ENCODE results near the gene PDGFA.

Gene PDGFA

GRCh38 chr7:534075-534474 is 14.4 kb upstream of the PDGFA start:
- no peak for DNase-seq

DNA sequence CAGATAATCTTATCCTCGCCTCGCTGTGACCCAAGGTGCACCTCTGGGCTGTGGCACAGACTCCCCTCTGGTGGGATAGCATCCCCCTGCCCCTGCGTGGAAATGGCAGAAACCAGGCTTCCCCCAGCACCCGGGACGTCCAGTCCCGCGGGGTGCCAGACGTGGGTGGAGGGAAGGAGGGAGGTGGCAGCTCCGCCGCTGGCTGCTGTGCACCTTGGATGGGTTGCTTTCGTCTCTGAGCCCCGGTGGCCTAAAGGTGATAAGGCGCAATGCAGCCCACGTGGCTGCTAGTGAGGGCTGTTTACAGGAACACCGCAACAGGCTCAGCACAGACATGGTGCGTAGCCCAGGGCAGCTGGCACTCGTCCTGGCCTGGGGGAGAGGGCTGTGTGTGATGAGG is 13.6 kb upstream of the PDGFA start:
- DNase-seq, result no peak

DNA sequence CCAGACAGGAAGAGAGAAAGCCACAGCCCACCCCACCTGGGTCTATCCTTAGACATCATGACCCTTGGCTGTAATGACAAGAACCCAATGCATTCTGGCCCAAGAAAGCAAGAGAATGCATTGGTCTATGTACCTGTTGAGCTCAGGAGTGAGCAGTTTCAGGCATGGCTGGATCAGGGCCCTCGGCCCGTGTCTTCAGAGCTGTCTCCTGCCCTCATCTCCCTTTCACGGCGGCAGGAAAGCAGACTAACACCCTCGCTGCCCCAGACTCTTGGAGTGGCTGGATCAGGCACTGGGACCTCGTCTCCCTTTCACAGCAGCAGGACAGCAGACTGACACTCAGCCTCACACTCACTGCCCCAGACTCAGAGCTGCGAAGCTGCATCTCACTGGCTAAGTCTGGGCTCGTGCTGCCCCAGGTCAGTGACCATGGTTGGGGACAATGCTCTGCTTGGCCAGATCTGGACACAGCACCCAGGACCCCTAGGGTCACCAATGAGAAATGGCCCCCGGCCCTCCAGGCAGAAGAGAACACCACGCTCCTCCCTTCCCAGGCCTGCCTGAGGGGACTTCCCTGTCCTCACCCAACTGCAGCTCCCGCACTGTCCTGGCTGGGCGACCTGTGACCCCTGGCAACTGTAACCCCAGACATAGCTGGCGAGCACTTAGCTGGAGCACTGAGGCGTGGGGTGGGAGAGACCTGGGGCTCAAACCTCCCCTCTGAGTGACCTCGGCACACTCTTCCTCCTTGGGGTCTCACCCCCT is 12.9 kb upstream of the PDGFA start:
- DNase-seq, result no peak

- no peak for DNase-seq
These were observed 12.1 kb upstream of the PDGFA start for GRCh38 chr7:531777-532176.

DNA sequence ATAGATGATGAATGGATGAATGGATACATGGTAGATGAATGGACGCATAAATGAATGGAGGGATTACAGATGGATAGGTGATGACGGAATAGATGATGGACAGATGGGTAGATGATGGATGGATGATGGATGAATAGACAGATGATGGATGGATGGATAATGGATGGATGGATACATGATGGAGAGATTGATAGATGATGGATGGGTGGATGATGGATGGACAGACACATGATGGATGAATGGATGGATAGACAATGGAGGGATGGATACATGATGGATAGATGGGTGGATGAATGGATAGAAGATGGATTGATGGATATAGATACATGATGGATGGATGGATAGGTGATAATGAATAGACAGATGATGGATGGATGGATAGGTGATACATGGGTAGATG is 8.8 kb upstream of the PDGFA start:
- DNase-seq, result no peak

- DNase-seq, result no peak
These were observed 8.1 kb upstream of the PDGFA start for GRCh38 chr7:527723-528122.

DNA sequence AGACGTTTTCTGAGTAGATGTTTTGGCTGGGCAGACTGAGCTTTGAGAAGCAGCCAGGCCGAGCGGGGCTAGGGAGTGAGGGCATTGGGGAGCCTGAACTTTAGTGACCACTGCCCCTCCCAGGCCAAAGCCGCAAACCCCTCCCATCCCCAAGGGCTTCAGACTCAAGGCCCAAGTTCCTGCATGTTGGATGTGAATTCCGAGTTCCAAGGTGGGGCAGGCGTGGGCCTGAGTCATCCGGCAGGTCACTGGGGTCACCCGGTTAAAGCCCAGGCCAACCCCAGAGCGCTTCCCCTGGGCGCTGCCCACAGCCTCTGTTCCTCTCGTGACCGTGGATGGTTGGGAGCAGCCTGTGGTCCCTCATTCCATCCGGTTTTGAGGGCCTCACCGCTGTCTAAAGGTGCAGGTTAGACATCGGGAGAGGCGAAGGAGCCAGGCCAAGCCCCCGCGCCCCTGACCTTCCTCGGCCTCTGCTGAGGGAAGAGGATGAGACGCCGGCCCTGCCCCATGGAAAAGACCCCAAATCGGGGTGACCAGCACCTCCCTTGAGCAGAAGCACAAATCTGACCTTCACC is 6.9 kb upstream of the PDGFA start:
- no peak for DNase-seq

DNA sequence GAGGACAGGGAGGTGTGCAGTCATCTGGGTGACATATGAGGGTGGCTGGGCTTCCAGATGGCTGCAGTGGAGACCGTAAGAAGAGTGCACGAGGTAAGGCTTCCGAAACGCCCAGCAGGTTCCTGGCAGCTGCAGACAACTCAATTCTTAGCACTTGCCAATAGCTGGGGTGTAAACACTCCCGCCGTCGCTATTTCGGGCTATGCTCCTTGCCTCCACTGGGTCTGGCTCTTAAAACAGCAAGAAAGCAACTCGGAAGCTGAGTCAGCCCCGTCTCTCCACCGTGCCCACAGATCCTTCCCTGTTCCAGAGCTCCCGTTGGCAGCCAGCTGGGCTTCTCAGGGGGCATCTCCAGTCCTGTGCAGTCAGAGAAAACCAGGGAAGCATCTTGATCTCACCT is 6.1 kb upstream of the PDGFA start:
- no peak for DNase-seq

DNA sequence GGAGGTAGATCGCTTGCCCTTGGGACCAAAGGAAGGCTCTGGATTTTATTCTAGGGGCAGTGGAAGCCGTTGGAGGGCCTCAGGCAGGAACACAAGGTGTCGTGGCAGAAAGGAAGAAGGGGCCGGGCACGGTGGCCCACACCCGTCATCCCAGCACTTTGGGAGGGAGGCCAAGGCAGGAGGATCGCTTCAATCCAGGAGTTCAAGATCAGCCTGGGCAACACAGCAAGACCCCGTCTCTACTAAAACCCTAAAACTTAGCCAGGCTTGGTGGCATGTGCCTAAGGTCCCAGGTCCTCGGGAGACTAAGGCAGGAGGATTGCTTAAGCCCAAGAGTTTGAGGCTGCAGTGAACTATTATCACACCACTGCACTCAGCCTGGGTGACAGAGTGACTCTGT is 5.2 kb upstream of the PDGFA start:
- no peak for DNase-seq

DNA sequence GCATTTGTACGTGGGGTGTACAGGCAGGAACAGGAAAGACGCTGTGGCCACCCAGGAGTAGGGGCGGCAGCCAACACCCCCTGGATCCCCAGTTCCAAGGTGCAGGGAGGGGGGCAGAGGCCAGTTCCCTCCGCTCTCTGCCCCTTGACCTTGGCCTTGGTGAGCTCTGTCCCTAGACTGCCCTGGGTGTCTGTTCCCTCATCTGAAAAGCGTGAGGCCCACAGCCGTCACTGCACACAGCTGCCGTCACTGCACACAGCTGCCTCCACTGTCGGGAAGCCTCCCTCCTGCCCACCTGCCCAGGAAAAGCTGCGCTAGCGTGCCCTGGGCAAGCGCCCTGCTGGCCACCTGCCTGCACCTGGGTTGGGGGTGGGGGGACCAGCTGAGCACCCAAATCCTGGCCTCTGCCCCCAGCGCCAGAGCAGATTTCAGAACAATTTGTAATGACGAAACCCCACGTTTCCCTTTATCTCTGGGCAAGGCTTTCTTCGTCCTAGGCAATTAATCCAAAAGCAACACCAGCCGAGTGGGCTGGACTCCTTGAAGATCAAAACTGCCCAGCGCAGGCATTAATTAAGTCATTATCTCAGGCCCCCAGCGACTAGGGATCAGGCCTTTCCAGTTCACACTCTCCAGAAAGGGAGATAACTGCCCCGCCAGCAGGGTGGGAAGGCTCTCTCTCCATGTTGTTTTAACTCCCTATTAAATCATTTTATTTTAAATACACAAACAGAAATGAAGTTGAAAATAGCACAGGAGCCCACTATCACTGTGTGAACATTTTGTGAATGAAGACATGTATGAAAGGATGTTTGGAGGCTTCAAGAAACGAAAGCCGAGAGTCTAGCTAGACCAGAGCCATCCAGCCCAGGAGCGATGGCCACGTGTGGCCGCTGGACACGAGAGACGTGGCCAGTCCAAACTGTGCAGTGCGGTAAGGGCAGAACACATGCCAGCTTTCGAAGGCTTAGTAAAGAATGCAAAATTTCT is 4.0 kb upstream of the PDGFA start:
- DNase-seq, result no peak

DNA sequence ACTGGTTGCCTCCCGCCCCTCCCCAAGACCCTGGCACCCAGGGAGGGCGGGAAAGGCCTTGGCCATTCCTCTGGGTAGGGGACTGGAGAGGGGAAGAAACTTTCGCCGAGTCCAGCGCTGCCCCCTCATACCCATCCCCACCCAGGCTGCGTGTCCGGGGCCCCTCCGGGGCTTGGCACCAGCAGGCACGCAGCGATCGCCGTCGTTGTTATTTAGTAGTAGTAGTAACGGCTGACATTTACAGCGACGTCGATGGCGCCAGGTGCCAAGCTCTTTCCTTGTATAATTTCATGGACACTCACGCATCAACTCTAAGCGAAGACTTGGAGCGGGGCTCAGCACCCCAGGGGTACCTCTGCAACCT is 3.3 kb upstream of the PDGFA start:
- DNase-seq, result no peak

- peak; percentile 51 for DNase-seq
These were observed 2.7 kb upstream of the PDGFA start for GRCh38 chr7:522071-522950.

DNA sequence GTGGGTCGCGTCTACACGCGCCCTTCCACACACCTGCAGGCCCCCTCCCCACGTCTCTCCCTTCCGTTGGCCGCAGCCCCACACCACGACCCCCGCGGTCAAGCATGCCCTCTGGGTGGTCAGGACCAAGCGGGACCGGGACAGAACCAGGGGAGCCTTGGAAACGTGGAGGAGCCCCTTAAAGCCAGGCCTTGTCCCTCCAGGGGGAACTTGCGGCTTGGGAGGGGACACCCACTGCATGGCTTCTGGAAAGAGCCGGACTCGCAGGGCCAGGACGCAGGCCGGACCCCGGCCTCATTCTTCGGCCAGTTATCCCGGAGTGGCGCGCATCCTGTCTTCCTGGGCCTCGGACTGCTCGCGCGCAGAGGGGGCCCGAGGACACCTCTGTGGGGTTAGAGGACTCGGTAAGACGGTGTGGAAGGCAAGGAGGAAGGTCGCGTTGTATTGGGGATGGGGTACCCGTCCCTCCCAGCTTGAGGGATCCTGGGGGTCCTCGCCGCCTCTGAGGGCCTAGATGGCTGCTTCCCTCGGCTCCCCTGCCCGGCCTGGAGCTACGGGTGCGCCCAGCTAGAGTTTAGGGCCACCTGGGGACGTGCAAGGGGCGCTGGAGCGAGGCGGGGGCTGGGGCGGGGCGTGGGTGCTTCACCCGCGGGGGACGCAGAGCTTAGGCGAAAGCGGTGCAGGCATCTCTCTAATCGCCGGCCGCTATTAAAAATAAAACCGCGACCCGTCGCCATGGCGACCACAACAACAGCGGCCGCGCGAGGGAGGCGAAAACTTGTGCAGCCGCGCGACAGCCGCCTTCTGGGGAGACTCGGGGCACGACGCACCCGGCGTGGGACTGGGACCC is 1.8 kb upstream of the PDGFA start:
- peak; percentile 41 for DNase-seq

GRCh38 chr7:520503-521161 is 986 bp upstream of the PDGFA start:
- peak; percentile 26 for DNase-seq

DNA sequence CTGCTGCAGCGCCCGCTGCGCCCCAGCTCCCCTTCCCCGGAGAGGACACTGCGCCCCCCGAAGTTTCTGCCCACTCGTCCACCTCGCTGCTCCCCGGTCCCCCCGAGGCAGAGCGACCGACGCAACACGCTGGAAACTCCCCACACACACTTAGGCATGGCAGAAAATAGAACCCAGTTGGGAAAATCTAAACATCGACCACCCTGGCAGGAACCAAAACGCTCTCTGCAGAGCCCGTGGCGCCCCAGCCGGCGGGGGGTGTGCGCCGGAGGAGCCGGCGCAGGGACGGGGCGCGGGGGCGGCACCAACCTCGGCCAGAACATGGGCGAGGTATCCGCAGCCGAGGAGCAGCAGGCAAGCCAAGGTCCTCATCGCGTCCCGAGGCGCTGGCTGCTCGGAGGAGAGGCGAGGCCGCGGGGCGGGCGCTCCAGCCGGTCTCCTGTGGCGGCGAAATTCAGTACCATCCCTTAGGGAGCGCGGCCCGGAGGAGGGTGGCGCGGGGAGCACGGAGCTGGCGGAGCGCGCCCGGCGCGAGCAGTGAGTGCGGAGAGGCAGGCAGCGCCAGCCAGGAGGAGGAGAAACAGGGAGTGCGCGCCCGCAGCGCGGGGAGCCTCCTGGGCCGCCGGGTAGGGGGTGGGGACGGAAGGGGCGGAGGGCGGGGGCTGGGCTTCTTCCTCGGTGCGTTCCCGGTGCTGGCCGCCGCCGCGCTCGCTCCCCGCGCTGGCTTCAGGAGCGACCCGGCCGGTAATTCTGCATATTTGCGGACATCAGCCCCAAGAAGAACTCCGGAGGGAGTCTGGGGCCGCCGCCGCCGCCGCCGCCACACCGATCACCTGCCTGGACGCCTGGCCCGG is 789 bp downstream of the PDGFA start:
- DNase-seq, result peak; percentile 77

DNA sequence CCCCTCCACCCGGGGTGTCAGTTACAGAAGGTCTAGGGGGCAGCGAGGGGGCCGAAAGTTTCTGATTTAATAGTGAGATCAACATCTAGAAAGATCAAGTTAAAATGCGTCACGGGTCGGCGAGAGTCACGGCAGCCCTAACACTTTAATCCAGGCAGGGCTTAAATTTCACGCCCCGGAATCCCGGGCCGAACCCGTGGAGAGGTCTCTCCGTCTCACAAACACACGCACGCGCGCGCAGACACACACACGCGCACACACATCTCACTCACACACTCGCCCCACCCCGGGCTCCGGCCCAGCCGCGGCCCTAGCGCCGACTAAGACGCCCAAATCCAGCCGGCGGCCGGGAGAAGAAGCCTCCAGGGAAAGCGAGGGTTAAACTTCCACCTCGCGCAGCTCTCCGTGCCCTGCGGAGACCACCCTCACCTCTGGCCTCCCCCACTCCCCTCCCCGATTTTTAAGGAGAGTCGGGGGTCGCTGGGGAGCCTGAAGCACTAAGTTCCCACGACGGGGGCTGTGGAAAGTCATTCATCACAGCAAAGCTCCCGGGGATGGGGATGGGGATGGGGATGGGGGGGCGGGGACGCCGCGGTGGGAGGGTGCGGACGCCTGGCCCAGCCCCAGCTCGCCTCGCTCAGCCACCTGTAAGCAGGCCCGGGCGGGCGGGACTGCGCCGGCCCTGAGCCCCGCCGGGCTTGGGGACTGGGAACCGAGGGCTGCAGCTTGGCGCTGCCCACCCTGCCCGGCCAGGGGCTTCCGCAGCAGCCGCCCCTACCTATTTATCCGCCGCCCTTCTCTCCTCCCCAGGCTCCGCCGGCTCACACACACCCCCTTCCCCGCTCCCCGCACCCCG is 1.6 kb downstream of the PDGFA start:
- peak; percentile 39 for DNase-seq

DNA sequence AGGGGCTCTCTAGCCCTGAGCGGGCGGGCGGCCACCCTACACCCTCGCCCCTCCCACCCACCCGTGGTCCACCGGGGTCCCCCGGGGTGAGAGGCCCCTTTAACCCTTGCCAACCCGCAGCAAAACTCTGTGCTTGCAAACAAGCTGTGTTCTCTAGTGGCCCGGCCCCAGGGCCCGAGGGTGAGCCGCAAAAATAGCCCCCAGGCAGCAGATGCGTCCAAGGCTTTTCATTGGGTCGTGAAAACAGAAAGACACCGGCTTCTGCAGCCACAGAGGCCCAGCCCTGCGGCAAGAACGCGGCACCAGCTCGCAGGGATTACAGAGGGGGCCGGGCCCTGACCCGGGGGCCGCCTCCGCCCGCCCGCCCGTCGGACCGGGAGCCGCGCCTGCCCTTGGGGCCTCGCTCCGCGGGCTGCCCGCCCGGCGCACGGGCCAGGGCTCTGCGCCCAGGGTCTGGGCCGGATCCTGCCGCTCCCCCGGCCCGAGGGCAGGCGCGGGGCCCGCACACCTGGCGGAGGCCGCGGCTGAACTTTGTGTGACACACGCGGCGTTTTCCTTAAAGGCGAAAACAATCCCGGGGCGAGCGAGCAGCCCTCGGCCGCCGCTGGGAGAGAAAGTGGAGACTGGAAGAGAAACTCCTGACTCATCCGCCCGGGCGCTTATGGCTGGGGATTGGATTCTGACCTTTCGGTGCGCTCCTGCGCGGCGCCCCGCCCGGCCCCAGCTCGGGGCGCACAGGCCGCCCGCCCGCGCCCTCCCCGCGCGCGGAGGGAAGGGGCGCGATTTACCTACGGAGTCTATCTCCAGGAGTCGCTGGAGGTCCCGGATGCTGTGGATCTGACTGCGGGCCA is 2.8 kb downstream of the PDGFA start:
- DNase-seq, result peak; percentile 58

DNA sequence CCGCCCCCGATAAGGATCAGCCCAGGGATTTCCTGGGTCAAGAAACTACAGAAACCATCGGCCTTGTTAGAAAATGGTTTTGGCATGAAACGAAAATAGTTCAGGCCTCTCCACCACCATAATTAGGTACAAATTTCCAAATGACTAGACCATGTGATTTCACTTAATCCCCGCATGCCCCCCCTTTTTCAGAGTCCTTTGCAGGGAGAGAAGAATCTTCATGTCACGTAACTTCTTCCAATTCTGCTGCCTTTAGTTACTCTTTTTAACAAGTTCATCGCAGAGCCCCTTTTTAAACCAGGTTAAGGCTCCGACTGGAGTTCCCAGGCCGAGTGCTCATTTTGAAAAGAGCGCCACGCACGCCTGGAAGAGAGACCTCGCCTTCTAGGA is 3.4 kb downstream of the PDGFA start:
- no peak for DNase-seq
